Trophoblast cell (in vitro differentiated cells and primary cell): ENCODE measurements around the gene IER5.

Source experiments
- DNase-seq, 2 donors: peaks; one replicate each; pipeline ENCODE4 v3.0.0-alpha.2; 2016
- H2AFZ ChIP-seq: 2 replicates; pipeline ENCODE4 v1.6.1; 2013; ENCODE audit warnings: low read length, moderate library complexity, mild to moderate bottlenecking; ENCODE audit not compliant: insufficient read depth, poor library complexity
- H2AK5ac ChIP-seq: 2 replicates; pipeline ENCODE4 v1.6.1; 2013; ENCODE audit warnings: mild to moderate bottlenecking, low read length
- H2BK120ac ChIP-seq: 2 replicates; pipeline ENCODE4 v1.6.1; 2013; ENCODE audit warnings: low read length, mild to moderate bottlenecking, moderate library complexity; ENCODE audit not compliant: insufficient read depth, poor library complexity
- H2BK12ac ChIP-seq: 2 replicates; pipeline ENCODE4 v1.6.1; 2013; ENCODE audit warnings: mild to moderate bottlenecking, low read length, moderate library complexity
- H2BK5ac ChIP-seq: 2 replicates; pipeline ENCODE4 v1.6.1; 2013; ENCODE audit warnings: low read length, low read depth, moderate library complexity, mild to moderate bottlenecking; ENCODE audit not compliant: poor library complexity
- H3K14ac ChIP-seq: 2 replicates; pipeline ENCODE4 v1.6.1; 2013; ENCODE audit warnings: mild to moderate bottlenecking, low read length
- H3K18ac ChIP-seq: 2 replicates; pipeline ENCODE4 v1.6.1; 2013; ENCODE audit warnings: mild to moderate bottlenecking, low read length
- H3K23ac ChIP-seq: 2 replicates; pipeline ENCODE4 v1.6.1; 2013; ENCODE audit warnings: low read length
- H3K27ac ChIP-seq: 2 replicates; pipeline ENCODE4 v1.5.1; 2013; ENCODE audit warnings: low read depth, mild to moderate bottlenecking, inconsistent platforms, low read length, moderate library complexity
- H3K27me3 ChIP-seq: 2 replicates; pipeline ENCODE4 v1.6.1; 2013; ENCODE audit warnings: inconsistent platforms, mild to moderate bottlenecking, low read length, moderate library complexity; ENCODE audit not compliant: insufficient read depth
- H3K36me3 ChIP-seq, 2 experiments: 1 replicate in 1 of 2; 2 replicates in 1 of 2; pipeline ENCODE4 v1.6.1; 2013; ENCODE audit warnings: low read length in 2 of 2, mild to moderate bottlenecking in 2 of 2, moderate library complexity in 1 of 2; ENCODE audit not compliant: insufficient read depth in 2 of 2, control insufficient read depth in 1 of 2
- H3K4ac ChIP-seq: 2 replicates; pipeline ENCODE4 v1.6.1; 2013; ENCODE audit warnings: low read depth, mild to moderate bottlenecking, low read length, moderate library complexity
- H3K4me1 ChIP-seq, 2 experiments: 1 replicate in 1 of 2; 2 replicates in 1 of 2; pipeline ENCODE4 v1.6.1; 2013; ENCODE audit warnings: low read length in 2 of 2, mild to moderate bottlenecking in 2 of 2, moderate library complexity in 1 of 2; ENCODE audit not compliant: insufficient read depth in 2 of 2, control insufficient read depth in 1 of 2
- H3K4me2 ChIP-seq: 2 replicates; pipeline ENCODE4 v1.6.1; 2013; ENCODE audit warnings: inconsistent platforms, mild to moderate bottlenecking, low read length, moderate library complexity
- H3K4me3 ChIP-seq: 2 replicates; pipeline ENCODE4 v1.5.1; 2013; ENCODE audit warnings: mild to moderate bottlenecking, low read depth, low read length, inconsistent platforms
- H3K79me1 ChIP-seq: one replicate; pipeline ENCODE4 v1.6.1; 2013; ENCODE audit warnings: low read length
- H3K79me2 ChIP-seq: 2 replicates; pipeline ENCODE4 v1.6.1; 2013; ENCODE audit warnings: low read length, mild to moderate bottlenecking; ENCODE audit not compliant: control insufficient read depth, insufficient read depth, poor library complexity
- H3K9ac ChIP-seq: 2 replicates; pipeline ENCODE4 v1.6.1; 2013; ENCODE audit warnings: mild to moderate bottlenecking, low read length
- H3K9me3 ChIP-seq: 2 replicates; pipeline ENCODE4 v1.6.1; 2013; ENCODE audit warnings: low read depth, mild to moderate bottlenecking, control low read depth, inconsistent platforms, low read length; ENCODE audit not compliant: insufficient read depth
- H4K12ac ChIP-seq: 2 replicates; pipeline ENCODE4 v1.6.1; 2013; ENCODE audit warnings: low read depth, mild to moderate bottlenecking, low read length, moderate library complexity
- H4K8ac ChIP-seq: 2 replicates; pipeline ENCODE4 v1.6.1; 2013; ENCODE audit warnings: low read depth, mild to moderate bottlenecking, low read length, moderate library complexity
- H4K91ac ChIP-seq: one replicate; pipeline ENCODE4 v1.6.1; 2013; ENCODE audit warnings: low read depth, mild to moderate bottlenecking, low read length, moderate library complexity
- WGBS: extraction: QIAGEN DNeasy Blood & Tissue Kit; methylation state at CpG from one replicate; pipeline ENCODE4 v1.1.7; 2013; ENCODE audit warnings: missing lambda C conversion rate; ENCODE audit not compliant: insufficient read length, insufficient coverage; ENCODE audit errors: extremely low coverage; 5-methylcytosine and 5-hydroxymethylcytosine counted together

The IER5 gene

GRCh38 chr1:181134543-181135436 is 46.3 kb downstream of the IER5 start:
- peak overlapping the region; percentile 98 for H3K14ac ChIP-seq
- peak overlapping the region; percentile 56 for H3K4ac ChIP-seq
- peak overlapping the region; percentile 7 for H2AFZ ChIP-seq
- H3K18ac ChIP-seq = peak overlapping the region; percentile 99
- peaks cover 15 to 23% of the 10 kb centered on the region in 2 experiments for H3K4me1 ChIP-seq
- peak overlapping the region; percentile 98 for H2BK5ac ChIP-seq
- peaks cover 3% of the 10 kb centered on the region for H3K9me3 ChIP-seq
- H2BK12ac ChIP-seq = peak overlapping the region; percentile 96
- H3K27ac ChIP-seq = no peak overlapping the region
- peak overlapping the region; percentile 99 for H2AK5ac ChIP-seq
- H3K4me2 ChIP-seq = no peak overlapping the region
- H4K12ac ChIP-seq = peak overlapping the region; percentile 31
- no CpG with 5 or more reads among the region's 17 CpGs for WGBS
- peak overlapping the region; percentile 16 for H3K9ac ChIP-seq
- peaks cover 4% of the 10 kb centered on the region for H3K79me2 ChIP-seq
- peak overlapping the region; percentile 96 for H4K8ac ChIP-seq
- H3K23ac ChIP-seq = no peak overlapping the region
- peak overlapping the region; percentile 99 for H2BK120ac ChIP-seq
- H3K27me3 ChIP-seq = no peaks in the 10 kb centered on the region
- no peak overlapping the region for H3K4me3 ChIP-seq
- H3K36me3 ChIP-seq = no peaks in the 10 kb centered on the region
- H4K91ac ChIP-seq = peak overlapping the region; percentile 100
- peaks cover 19% of the 10 kb centered on the region for H3K79me1 ChIP-seq
- DNase-seq = peak; percentile 81 to 88

- Histone ChIP-seq H4K12ac (no peak overlapping the region), H3K18ac (no peak overlapping the region), H3K4me1 (peaks cover 15 to 23% of the 10 kb centered on the region in 2 experiments), H3K4me2 (no peak overlapping the region), H3K79me1 (peaks cover 18% of the 10 kb centered on the region), H3K27ac (no peak overlapping the region), H3K23ac (no peak overlapping the region), H2AFZ (no peak overlapping the region), H3K14ac (peak overlapping the region; percentile 98), H4K8ac (peak overlapping the region; percentile 96), H3K36me3 (no peaks in the 10 kb centered on the region), H2BK5ac (peak overlapping the region; percentile 98), H2AK5ac (no peak overlapping the region), H2BK120ac (peak overlapping the region; percentile 99), H3K4me3 (no peak overlapping the region), H3K9ac (no peak overlapping the region), H3K9me3 (peaks cover 3% of the 10 kb centered on the region), H2BK12ac (no peak overlapping the region), H3K79me2 (peaks cover 4% of the 10 kb centered on the region), H3K4ac (no peak overlapping the region), H4K91ac (peak overlapping the region; percentile 100), H3K27me3 (no peaks in the 10 kb centered on the region)
- peak in 1 of 2 donors; percentile 34 for DNase-seq
- WGBS = no CpG with 5 or more reads among the region's 2 CpGs
These were observed 46.9 kb downstream of the IER5 start for GRCh38 chr1:181135437-181135731.

- Histone ChIP-seq H3K4ac (peak overlapping the region; percentile 5), H3K4me2 (no peak overlapping the region), H3K4me3 (no peak overlapping the region), H3K14ac (peak overlapping the region; percentile 1), H2AK5ac (peak overlapping the region; percentile 42), H2BK12ac (peak overlapping the region; percentile 23), H3K4me1 (peaks cover 15 to 23% of the 10 kb centered on the region in 2 experiments), H3K9ac (no peak overlapping the region), H3K79me1 (peaks cover 18% of the 10 kb centered on the region), H3K27ac (no peak overlapping the region), H4K8ac (no peak overlapping the region), H4K91ac (peak overlapping the region; percentile 100), H3K9me3 (peaks cover 3% of the 10 kb centered on the region), H3K27me3 (no peaks in the 10 kb centered on the region), H2BK5ac (no peak overlapping the region), H2AFZ (no peak overlapping the region), H2BK120ac (peak overlapping the region; percentile 4), H3K18ac (peak overlapping the region; percentile 44), H3K36me3 (no peaks in the 10 kb centered on the region), H3K79me2 (peaks cover 4% of the 10 kb centered on the region), H3K23ac (no peak overlapping the region), H4K12ac (no peak overlapping the region)
- DNase-seq = peak; percentile 89 to 92
- no CpG with 5 or more reads among the region's 12 CpGs for WGBS
These were observed 47.6 kb downstream of the IER5 start for GRCh38 chr1:181135815-181136737.

- H3K36me3 ChIP-seq = no peaks in the 10 kb centered on the region
- no peak overlapping the region for H3K9ac ChIP-seq
- H3K4me2 ChIP-seq = no peak overlapping the region
- peak overlapping the region; percentile 22 for H4K91ac ChIP-seq
- peaks cover 20 to 27% of the 10 kb centered on the region in 2 experiments for H3K4me1 ChIP-seq
- H3K4me3 ChIP-seq = no peak overlapping the region
- H3K23ac ChIP-seq = no peak overlapping the region
- H3K79me1 ChIP-seq = peaks cover 22% of the 10 kb centered on the region
- H3K18ac ChIP-seq = peak overlapping the region; percentile 44
- no peak overlapping the region for H2AFZ ChIP-seq
- peak overlapping the region; percentile 23 for H2BK12ac ChIP-seq
- H3K79me2 ChIP-seq = peaks cover 4% of the 10 kb centered on the region
- H3K14ac ChIP-seq = peak overlapping the region; percentile 1
- no peak overlapping the region for H4K8ac ChIP-seq
- no peak overlapping the region for H2BK5ac ChIP-seq
- peak overlapping the region; percentile 42 for H2AK5ac ChIP-seq
- H3K9me3 ChIP-seq = peaks cover 3% of the 10 kb centered on the region
- no peak for DNase-seq
- no peak overlapping the region for H3K27ac ChIP-seq
- WGBS = no CpG with 5 or more reads among the region's 8 CpGs
- H3K4ac ChIP-seq = peak overlapping the region; percentile 5
- peak overlapping the region; percentile 4 for H2BK120ac ChIP-seq
- no peaks in the 10 kb centered on the region for H3K27me3 ChIP-seq
- no peak overlapping the region for H4K12ac ChIP-seq
These were observed 48.2 kb downstream of the IER5 start for GRCh38 chr1:181136738-181137122.
